Measurements from ENCODE around the gene MYBPC3.

DNA sequence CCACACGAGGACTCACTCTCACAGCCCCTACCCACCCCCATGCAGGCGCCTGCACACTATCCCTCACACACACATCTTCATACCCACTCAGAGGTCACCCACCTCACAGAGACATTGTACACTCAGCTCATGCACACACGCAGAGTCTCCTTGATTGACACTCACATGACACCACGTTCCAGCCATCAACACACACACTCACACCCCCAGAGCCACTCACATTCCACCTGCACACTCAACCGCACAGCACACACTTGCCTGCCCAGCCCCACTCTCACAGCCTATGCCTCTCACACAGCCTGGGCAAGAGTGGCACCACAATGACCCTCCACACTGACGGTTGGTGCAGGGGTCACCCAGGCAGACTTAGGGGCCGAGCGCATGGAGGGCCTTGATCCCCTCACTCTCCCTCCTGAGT lies 23.6 kb upstream of the MYBPC3 start:
- no peak for TF ChIP-seq JUNB (IDR thresholded peaks at IDR 0.05)
- no peak for TF ChIP-seq POLR2A (IDR thresholded peaks at IDR 0.05; ENCODE audit: low read length)
- TF ChIP-seq SREBF2 (IDR thresholded peaks at IDR 0.05), result no peak
- TF ChIP-seq, protein P1, sequence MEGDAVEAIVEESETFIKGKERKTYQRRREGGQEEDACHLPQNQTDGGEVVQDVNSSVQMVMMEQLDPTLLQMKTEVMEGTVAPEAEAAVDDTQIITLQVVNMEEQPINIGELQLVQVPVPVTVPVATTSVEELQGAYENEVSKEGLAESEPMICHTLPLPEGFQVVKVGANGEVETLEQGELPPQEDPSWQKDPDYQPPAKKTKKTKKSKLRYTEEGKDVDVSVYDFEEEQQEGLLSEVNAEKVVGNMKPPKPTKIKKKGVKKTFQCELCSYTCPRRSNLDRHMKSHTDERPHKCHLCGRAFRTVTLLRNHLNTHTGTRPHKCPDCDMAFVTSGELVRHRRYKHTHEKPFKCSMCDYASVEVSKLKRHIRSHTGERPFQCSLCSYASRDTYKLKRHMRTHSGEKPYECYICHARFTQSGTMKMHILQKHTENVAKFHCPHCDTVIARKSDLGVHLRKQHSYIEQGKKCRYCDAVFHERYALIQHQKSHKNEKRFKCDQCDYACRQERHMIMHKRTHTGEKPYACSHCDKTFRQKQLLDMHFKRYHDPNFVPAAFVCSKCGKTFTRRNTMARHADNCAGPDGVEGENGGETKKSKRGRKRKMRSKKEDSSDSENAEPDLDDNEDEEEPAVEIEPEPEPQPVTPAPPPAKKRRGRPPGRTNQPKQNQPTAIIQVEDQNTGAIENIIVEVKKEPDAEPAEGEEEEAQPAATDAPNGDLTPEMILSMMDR (IDR thresholded peaks at IDR 0.05), result no peak
- no peak for TF ChIP-seq ZFP36 (IDR thresholded peaks at IDR 0.05; ENCODE audit: borderline replicate concordance, partially characterized antibody)
- TF ChIP-seq EP300 (IDR thresholded peaks at IDR 0.05), result no peak
- TF ChIP-seq HOXA7 (CRISPR knock-in tag; IDR thresholded peaks at IDR 0.05), result no peak
- no peak for TF ChIP-seq CHD2 (IDR thresholded peaks at IDR 0.05; ENCODE audit: low read length, partially characterized antibody)
- no peak for TF ChIP-seq NR3C1 (IDR thresholded peaks at IDR 0.05)
- TF ChIP-seq REST (IDR thresholded peaks at IDR 0.05), result no peak
- TF ChIP-seq RFX5 (IDR thresholded peaks at IDR 0.05), result no peak
- TF ChIP-seq CEBPB (IDR thresholded peaks at IDR 0.05), result no peak
- no peak for TF ChIP-seq GATA3 (IDR thresholded peaks at IDR 0.05; ENCODE audit: borderline replicate concordance)
